Measurements from ENCODE around the gene EXD1. TPM values are rescaled to one million over a fixed set of nuclear protein-coding genes. Genes with fewer than 3 reads are reported as not detected.

Gene EXD1
- total and polyA plus RNA-seq, 2 experiments from 2014 or later = not detected

- Histone ChIP-seq H3K27ac (no peak overlapping the region), H3K27me3 (no peaks in the 10 kb centered on the region), H3K9me3 (ENCODE audit: low read depth) (no peaks in the 10 kb centered on the region), H3K4me3 (no peak overlapping the region), H3K4me1 (ENCODE audit: low read depth) (no peaks in the 10 kb centered on the region), H3K36me3 (no peaks in the 10 kb centered on the region)
- no peak for DNase-seq (ENCODE audit: low read depth in 1 of 2, low spot score in 1 of 2)
- TF ChIP-seq CTCF (IDR thresholded peaks at IDR 0.05; ENCODE audit: low read depth, low read length) = no peak
Observed at GRCh38 chr15:41133454-41133853, 97.1 kb downstream of the EXD1 start.

Other genes starting within 250 kb of the EXD1 start
- 14.0 and 18.5 TPM in 2 replicates for gene INO80, start 114.5 kb downstream of the EXD1 start, total RNA-seq
- gene INO80, start 114.5 kb downstream of the EXD1 start, polyA plus RNA-seq = 6.0 and 6.5 TPM in 2 replicates
- 233 and 310 TPM in 2 replicates for gene CHP1, start 511 bp upstream of the EXD1 start, total RNA-seq
- gene CHP1, start 511 bp upstream of the EXD1 start, polyA plus RNA-seq = 32.9 and 37.0 TPM in 2 replicates
- gene OIP5, start 101.8 kb upstream of the EXD1 start, total RNA-seq = 8.0 and 19.8 TPM in 2 replicates
- 8.4 and 30.2 TPM in 2 replicates for gene OIP5, start 101.8 kb upstream of the EXD1 start, polyA plus RNA-seq
- gene NUSAP1, start 102.1 kb upstream of the EXD1 start, total RNA-seq = 37.1 and 198 TPM in 2 replicates
- gene NUSAP1, start 102.1 kb upstream of the EXD1 start, polyA plus RNA-seq = 28.5 and 173 TPM in 2 replicates
- 27.7 and 40.0 TPM in 2 replicates for gene NDUFAF1, start 171.7 kb upstream of the EXD1 start, total RNA-seq
- 45.4 and 49.5 TPM in 2 replicates for gene NDUFAF1, start 171.7 kb upstream of the EXD1 start, polyA plus RNA-seq
- 31.2 and 39.7 TPM in 2 replicates for gene RTF1, start 186.3 kb upstream of the EXD1 start, total RNA-seq
- 89.1 and 119 TPM in 2 replicates for gene RTF1, start 186.3 kb upstream of the EXD1 start, polyA plus RNA-seq

Data from cardiac muscle cell (in vitro differentiated cells and primary cell).